Muscle layer of duodenum (tissue), 2 donors: Measurements from ENCODE around the gene VTI1A.
"Not testable (repeated sequence)": the region's sequence is repeated elsewhere in the genome, so short reads cannot be mapped to it uniquely, and the experiment has no call there.

ENCODE experiments used
- H3K27ac ChIP-seq: one replicate; pipeline ENCODE4 v1.7.0; 2013; ENCODE audit warnings: mild to moderate bottlenecking, low read length
- H3K27me3 ChIP-seq: one replicate; pipeline ENCODE4 v1.7.0; 2013; ENCODE audit warnings: low read depth, mild to moderate bottlenecking, control low read depth, low read length
- H3K36me3 ChIP-seq, 2 donors: one replicate each; pipeline ENCODE4 v1.7.0; 2013; ENCODE audit warnings: low read length in 2 of 2, control low read depth in 1 of 2, mild to moderate bottlenecking in 1 of 2; ENCODE audit not compliant: insufficient read depth in 2 of 2, control insufficient read depth in 1 of 2
- H3K4me1 ChIP-seq, 2 donors: one replicate each; pipeline ENCODE4 v1.7.0; 2013; ENCODE audit warnings: low read length in 2 of 2, mild to moderate bottlenecking in 2 of 2, control low read depth in 1 of 2, moderate library complexity in 1 of 2; ENCODE audit not compliant: insufficient read depth in 2 of 2, control insufficient read depth in 1 of 2
- H3K4me3 ChIP-seq, 2 donors: one replicate each; pipeline ENCODE4 v1.7.0; 2013; ENCODE audit warnings: low read length in 2 of 2, low read depth in 1 of 2, mild to moderate bottlenecking in 1 of 2
- H3K9me3 ChIP-seq, 2 donors: one replicate each; pipeline ENCODE4 v1.7.0; 2013; ENCODE audit warnings: low read length in 2 of 2, control low read depth in 1 of 2, mild to moderate bottlenecking in 1 of 2; ENCODE audit not compliant: control insufficient read depth in 1 of 2
- donor health status: healthy.

The VTI1A gene

DNA sequence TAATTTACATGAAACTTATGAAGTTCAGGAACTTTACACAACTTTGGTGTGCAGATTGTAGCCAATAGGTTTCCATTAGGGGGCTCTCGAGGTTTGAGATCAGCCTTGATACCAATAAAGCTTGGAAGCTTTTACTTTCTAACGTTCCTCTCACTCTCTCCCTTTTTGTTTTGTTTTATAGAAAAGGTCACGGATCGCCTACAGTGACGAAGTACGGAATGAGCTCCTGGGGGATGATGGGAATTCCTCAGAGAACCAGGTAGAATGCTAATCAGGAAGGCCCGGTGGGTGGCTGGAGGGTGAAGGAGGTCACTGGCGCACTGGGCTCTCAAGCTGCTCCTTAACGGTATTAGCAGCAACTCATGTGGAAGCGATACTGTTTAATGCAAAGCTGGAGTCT is 79.9 kb downstream of the VTI1A start:
- Histone ChIP-seq H3K4me1 (no peaks in the 10 kb centered on the region), H3K4me3 (peak overlapping the region in 1 of 2 donors; percentile 28), H3K36me3 (no peaks in the 10 kb centered on the region), H3K27me3 (no peaks in the 10 kb centered on the region), H3K9me3 (no peaks in the 10 kb centered on the region), H3K27ac (no peak overlapping the region)

DNA sequence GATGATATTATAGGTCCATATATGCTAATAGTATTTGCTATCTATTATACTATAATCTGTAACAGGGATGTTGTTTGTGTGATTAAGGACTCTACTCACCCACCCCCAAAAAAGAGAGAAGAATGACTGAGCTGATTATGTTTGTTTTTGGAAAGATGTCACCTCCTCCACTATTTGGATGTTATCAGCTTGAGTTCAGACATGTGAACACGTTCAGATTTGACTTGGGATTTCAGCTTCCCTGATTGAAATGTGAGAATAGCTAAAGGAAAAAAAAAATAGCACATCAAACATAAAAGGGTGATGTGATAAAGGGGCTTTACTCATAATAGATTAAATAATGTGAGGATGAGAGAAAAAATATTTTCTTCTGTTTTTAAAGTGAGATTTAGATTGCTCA is 81.2 kb downstream of the VTI1A start:
- Histone ChIP-seq H3K36me3 (no peaks in the 10 kb centered on the region), H3K4me3 (no peak overlapping the region), H3K27ac (no peak overlapping the region), H3K9me3 (no peaks in the 10 kb centered on the region), H3K27me3 (no peaks in the 10 kb centered on the region), H3K4me1 (no peaks in the 10 kb centered on the region)

DNA sequence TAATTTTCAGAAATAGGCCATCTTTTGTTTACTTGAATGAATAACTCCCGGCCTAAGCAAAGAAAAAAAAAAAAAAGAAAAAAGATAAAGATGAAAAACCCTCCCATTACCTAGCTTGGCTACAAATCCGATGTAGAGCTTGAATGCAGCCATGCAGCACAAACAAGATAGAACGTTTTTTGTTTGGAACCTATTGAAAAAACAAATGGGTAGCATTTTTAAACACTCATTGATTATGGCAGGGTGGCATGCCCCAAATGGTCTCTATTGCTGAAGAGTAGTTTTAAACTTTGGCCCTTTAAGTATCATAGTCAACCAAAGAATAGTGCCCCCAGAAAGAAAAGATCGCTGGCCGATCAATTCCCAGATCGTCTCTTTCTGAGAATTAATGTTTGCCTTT is 84.4 kb downstream of the VTI1A start:
- H3K36me3 ChIP-seq, result no peaks in the 10 kb centered on the region
- H3K27ac ChIP-seq, result peak overlapping the region; percentile 65
- H3K4me3 ChIP-seq, result peak overlapping the region in 1 of 2 donors; percentile 31
- peaks cover 0 to 9% of the 10 kb centered on the region in 2 donors for H3K4me1 ChIP-seq
- H3K9me3 ChIP-seq, result no peaks in the 10 kb centered on the region
- no peaks in the 10 kb centered on the region for H3K27me3 ChIP-seq

DNA sequence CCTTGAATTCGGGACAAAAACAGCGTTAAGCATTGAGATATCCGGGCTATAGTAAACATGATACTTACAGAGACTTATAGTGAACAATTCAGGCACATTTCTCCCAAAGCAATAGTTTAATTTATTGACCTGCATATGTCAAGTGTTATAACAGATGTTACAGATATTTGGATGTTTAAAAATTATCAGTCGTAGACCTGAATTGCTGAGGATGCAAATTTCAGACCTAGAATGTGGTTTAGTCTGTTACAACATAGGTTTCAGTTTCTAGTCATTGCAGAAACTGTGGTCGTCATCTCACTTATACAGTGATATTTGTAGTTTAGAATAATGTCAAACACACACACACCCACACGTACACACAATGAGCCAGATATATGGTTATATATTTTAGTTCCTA is 85.2 kb downstream of the VTI1A start:
- Histone ChIP-seq H3K4me3 (peak overlapping the region; percentile 31 to 34), H3K27ac (peak overlapping the region; percentile 65), H3K9me3 (no peaks in the 10 kb centered on the region), H3K4me1 (peaks cover 0 to 9% of the 10 kb centered on the region in 2 donors), H3K27me3 (no peaks in the 10 kb centered on the region), H3K36me3 (no peaks in the 10 kb centered on the region)

DNA sequence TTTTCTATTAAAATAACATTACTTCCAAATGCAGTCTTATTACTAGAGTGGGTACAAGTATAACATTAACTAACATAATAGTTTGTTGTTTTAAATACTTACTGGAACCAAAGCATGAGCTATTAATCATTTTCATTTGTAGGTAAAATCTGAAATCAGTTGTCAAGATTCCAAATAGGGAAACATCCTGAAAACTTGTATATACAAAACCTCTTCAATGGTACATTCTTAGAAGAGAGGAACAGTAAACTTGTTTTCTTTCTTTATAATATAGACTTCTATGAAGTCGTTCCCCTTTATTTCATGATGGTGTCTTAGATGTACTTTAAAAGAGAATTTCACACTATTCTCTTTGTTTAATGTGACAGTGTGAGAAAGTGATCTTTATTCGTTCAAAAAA is 85.9 kb downstream of the VTI1A start:
- no peak overlapping the region for H3K4me3 ChIP-seq
- H3K27me3 ChIP-seq, result no peaks in the 10 kb centered on the region
- H3K36me3 ChIP-seq, result no peaks in the 10 kb centered on the region
- H3K9me3 ChIP-seq, result no peaks in the 10 kb centered on the region
- H3K4me1 ChIP-seq, result peaks cover 0 to 9% of the 10 kb centered on the region in 2 donors
- no peak overlapping the region for H3K27ac ChIP-seq

DNA sequence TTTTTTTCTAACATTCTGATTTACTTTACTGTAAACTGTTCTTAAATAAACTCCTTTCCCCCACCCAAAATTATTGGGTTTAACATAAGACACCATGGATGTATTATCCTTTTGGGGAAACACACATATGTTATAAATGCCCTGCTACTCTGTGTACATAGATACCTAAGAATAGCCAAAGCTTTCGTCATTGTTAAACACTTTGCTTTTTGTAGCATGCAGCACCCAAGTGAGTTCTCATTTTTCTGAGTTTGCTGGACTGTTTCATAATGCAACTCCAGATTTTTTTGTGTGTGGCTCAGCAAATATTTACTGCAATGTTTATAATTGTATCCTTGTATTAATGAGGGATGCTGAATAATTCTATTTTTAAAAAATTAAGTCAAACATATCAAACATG is 86.9 kb downstream of the VTI1A start:
- Histone ChIP-seq H3K27me3 (no peaks in the 10 kb centered on the region), H3K4me1 (peaks cover 0 to 9% of the 10 kb centered on the region in 2 donors), H3K9me3 (no peaks in the 10 kb centered on the region), H3K4me3 (no peak overlapping the region), H3K27ac (no peak overlapping the region), H3K36me3 (peaks cover 0 to 7% of the 10 kb centered on the region in 2 donors)

DNA sequence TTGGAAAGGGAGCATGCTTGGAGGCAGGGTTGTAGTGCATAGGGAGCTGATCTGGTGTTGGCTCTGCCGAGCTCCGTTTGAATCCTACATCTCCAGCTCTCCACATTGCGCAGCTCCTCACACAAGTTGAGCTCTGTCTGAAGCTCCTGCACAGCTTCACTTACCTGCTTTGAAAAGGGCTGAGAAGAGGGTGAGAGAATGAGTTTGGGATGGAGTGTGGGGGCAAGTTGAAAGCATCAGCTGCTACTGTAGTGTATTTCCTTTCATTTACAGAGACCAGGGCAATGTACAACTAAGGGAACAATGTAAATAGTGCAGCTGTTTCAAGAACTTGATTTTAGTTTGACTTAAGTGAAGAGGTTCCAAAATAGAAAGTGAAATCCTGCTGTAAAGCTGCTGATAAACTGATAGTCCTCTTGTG is 88.5 kb downstream of the VTI1A start:
- peak overlapping the region; percentile 41 to 45 for H3K4me3 ChIP-seq
- H3K27me3 ChIP-seq, result no peaks in the 10 kb centered on the region
- no peak overlapping the region for H3K27ac ChIP-seq
- no peaks in the 10 kb centered on the region for H3K9me3 ChIP-seq
- peaks cover 0 to 9% of the 10 kb centered on the region in 2 donors for H3K4me1 ChIP-seq
- peaks cover 4 to 7% of the 10 kb centered on the region in 2 donors for H3K36me3 ChIP-seq

DNA sequence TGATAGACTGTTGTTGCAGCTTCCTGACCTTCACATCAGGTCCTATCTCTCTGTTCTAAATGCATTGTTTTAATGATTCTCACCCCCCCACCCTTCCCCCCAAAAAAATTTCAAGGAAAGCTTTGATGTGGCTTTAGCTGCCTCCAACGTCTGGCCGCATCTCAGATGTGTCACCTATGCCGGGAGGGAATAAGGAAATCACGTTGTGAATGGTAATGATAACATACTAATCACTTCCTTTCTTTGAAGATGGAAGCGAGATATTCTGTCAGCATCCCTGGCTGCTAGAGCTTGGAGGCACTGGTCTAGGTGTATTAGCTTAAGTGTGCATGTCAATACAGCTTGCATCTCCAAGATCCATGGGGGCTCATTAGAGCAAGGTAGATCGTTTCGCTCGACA is 89.6 kb downstream of the VTI1A start:
- H3K4me1 ChIP-seq, result peaks cover 0 to 9% of the 10 kb centered on the region in 2 donors
- no peaks in the 10 kb centered on the region for H3K9me3 ChIP-seq
- no peak overlapping the region for H3K4me3 ChIP-seq
- no peaks in the 10 kb centered on the region for H3K27me3 ChIP-seq
- H3K36me3 ChIP-seq, result peaks cover 4 to 7% of the 10 kb centered on the region in 2 donors
- H3K27ac ChIP-seq, result no peak overlapping the region

DNA sequence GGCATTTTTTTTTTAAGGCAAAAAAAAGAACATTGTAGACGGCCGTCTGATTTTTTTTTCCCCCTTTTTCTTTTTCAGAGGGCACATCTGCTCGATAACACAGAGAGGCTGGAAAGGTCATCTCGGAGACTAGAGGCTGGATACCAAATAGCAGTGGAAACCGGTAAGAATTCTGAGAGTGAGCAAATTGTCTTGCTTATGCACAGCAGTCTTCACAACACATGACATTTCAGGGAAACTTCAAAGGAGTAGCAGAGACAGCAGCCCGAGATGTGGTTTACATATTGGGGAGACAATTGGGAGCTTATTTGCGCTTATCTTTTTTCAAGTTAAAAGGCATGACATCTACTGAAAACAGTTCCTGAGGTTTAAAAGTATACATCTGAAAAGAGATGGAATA is 91.2 kb downstream of the VTI1A start:
- H3K4me3 ChIP-seq, result no peak overlapping the region
- H3K4me1 ChIP-seq, result peaks cover 0 to 9% of the 10 kb centered on the region in 2 donors
- H3K27ac ChIP-seq, result no peak overlapping the region
- peaks cover 4 to 13% of the 10 kb centered on the region in 2 donors for H3K36me3 ChIP-seq
- no peaks in the 10 kb centered on the region for H3K9me3 ChIP-seq
- no peaks in the 10 kb centered on the region for H3K27me3 ChIP-seq

DNA sequence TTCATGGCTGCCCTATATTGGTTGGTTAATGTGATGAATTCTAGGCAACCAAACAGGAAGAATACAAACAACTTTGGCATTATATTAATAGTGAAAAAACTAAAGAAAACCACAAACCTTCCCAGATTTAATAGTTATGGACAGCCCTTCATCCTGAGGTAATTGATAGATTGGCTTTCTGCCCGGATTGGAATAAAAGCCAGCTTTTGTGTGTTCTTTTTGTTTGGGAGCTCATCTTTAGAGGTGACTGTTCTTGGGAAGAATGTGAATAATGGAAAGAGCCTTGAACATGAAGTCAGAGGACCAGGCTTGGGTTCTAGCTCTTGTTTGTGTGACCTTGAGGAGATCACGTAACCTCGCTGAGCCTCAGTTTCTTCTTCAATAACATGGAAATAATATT is 92.3 kb downstream of the VTI1A start:
- Histone ChIP-seq H3K27ac (no peak overlapping the region), H3K4me3 (no peak overlapping the region), H3K36me3 (peaks cover 4 to 13% of the 10 kb centered on the region in 2 donors), H3K9me3 (no peaks in the 10 kb centered on the region), H3K27me3 (no peaks in the 10 kb centered on the region), H3K4me1 (peaks cover 0 to 9% of the 10 kb centered on the region in 2 donors)

DNA sequence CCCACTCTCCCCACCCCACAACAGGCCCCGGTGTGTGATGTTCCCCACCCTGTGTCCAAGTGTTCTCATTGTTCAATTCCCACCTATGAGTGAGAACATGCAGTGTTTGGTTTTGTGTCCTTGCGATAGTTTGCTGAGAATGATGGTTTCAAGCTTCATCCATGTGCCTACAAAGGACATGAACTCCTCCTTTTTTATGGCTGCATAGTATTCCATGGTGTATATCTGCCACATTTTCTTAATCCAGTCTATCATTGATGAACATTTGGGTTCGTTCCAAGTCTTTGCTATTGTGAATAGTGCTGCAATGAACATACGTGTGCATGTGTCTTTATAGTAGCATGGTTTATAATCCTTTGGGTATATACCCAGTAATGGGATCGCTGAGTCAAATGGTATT is 95.8 kb downstream of the VTI1A start:
- not testable (repeated sequence) for H3K27ac ChIP-seq, H3K27me3 ChIP-seq, H3K4me1 ChIP-seq, H3K9me3 ChIP-seq, H3K4me3 ChIP-seq
- H3K36me3 ChIP-seq, result peaks cover 4 to 13% of the 10 kb centered on the region in 2 donors

DNA sequence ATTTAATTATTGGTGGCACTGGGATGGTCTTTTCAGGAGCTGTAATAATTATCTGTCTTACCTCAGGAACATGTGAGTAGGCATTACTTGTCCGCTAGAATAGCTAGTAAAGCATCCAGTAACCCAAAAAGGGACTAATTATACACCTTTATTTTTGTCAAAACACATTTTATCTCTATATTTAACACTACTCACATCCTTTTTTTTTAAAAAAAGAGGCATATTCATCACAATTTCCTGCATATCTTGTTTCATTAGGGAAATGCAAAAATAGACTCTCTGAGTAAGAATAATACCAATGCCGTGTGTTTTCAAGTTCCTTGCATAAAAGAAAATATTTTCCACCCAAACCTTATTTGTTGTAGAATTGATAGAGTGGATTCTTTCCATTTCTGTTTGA is 99.5 kb downstream of the VTI1A start:
- H3K4me3 ChIP-seq, result no peak overlapping the region
- peaks cover 0 to 6% of the 10 kb centered on the region in 2 donors for H3K36me3 ChIP-seq
- H3K27me3 ChIP-seq, result no peaks in the 10 kb centered on the region
- H3K9me3 ChIP-seq, result no peaks in the 10 kb centered on the region
- no peaks in the 10 kb centered on the region for H3K4me1 ChIP-seq
- H3K27ac ChIP-seq, result no peak overlapping the region
